HG03432 (cell line): ENCODE results near the gene CSNK1A1L.

Experiments used
- ATAC-seq: cut with Tn5 transposase; IDR thresholded peaks from one replicate; pipeline ENCODE4 v1.9.1; 2021; ENCODE audit warnings: mild to moderate bottlenecking, moderate library complexity; ENCODE audit not compliant: unreplicated experiment

CSNK1A1L gene

DNA sequence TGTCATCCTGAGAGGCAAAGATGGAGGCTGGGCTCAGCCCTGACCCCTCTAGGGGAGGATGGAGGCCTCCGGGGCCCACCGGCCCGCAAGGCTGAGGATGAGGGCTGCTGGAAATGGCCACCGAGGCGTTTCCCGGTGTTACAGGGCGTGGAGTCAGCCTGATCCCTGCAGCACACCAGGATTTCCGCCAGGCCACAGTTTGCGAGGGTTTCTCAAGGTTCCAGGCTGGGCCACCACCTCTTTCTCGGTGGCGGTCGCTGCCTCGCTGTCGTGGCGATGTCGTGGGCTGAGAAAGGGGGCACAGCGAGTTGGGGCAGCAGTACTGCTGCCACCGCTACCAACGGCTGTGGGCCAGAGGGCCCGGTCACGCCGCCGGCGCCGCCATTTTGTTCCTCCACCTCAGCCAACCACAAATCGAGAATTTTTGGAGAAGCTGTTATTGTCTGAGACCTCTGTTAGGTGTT lies at the start of gene CSNK1A1L:
CSNK1A1L (minus strand) TSS at position 414 of the 464 bp plus-strand sequence; CDS start at position 6, 408 bp downstream.
- ATAC-seq = no peak

DNA sequence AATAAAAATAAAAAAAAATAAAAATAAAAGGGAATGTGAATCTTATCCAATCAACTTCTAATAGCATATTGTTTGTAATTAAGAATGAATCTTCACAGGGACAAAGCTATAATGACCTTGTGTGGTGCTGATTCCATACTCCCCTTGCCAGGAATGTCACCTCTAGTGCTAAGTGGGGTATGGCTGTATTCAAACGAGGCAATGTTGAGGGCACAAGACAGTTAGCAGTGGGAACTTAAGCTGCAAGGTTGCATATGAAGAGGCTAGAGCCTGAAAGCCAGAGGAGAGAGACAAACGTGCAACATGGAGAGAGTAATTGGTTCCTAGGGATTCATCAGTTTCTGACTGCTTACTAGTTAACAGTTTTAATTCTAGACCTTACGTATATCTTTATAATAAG lies 43.9 kb upstream of the CSNK1A1L start:
- no peak for ATAC-seq

DNA sequence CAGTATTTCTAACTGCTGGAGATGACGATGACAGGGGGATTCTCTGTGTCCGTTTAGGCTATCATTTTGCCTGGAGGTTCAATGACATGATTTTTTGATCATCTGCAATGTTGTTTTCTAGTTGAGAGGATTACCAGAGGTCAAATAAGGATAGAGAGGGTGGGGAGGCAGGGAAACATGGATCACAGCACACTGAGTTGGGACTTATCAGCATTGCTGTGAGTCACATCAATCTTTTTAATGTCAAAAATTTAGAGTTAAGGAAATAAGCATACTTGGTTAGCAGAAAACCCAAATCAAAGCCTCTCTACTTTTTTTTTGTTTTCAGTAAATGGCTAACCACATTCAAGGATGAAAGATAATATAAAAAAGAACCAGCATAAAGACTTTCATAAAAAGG lies 43.0 kb upstream of the CSNK1A1L start:
- ATAC-seq = no peak

DNA sequence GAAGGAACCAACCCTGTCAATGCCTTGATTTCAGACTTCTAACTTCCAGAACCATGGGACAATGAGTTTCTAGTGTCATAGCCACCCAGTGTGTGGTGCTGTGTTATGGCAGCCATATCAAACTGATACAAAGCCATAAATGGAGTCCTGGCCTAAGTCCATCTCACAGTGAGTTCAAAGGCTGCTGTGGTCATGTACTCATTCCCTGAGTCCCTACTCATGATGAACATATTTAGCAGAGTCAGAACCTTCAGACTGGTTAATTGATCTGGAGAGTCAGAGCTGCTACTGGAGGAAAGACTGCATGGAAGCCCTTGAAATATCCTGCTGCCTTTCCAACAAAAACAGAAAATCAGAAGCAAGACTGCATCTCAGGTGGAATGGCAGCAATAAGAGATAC lies 39.2 kb upstream of the CSNK1A1L start:
- ATAC-seq = no peak

DNA sequence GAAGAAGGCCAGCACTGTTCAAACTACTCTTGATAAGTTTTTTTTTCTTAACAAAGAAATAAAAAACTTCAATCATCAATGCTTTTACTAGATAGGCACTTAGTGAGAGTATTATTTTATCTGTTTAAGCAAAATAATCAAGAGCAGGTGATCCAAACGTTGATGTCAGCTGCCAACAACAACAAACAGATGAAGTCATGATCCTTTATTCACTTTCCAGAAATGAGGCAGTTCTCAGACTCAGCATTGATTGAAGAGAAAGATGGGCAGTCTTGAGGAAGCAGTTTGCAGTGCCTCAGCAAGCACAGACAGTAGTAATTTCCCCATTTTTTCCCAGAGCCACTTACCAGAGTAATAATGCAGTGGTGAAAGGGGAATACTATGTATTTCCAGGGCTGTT lies 38.4 kb upstream of the CSNK1A1L start:
- no peak for ATAC-seq

DNA sequence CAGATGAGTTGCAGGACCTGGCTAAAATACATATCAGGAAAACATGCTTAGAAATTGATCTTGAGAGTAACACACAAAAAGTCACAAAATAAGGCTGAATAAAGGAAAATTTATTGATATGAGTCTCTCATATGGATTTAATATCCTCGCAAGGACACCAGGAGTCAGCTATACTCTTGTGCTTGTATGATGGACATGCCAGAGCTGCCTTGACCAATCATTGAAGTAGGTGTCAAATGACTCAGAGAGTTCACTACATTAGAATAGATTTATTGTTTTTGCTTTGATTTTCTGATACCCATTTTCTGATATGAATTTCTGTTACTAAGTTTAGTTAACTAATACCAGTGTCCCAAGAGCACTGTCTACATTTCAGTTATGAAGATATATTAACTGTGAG lies 37.4 kb upstream of the CSNK1A1L start:
- ATAC-seq = no peak

DNA sequence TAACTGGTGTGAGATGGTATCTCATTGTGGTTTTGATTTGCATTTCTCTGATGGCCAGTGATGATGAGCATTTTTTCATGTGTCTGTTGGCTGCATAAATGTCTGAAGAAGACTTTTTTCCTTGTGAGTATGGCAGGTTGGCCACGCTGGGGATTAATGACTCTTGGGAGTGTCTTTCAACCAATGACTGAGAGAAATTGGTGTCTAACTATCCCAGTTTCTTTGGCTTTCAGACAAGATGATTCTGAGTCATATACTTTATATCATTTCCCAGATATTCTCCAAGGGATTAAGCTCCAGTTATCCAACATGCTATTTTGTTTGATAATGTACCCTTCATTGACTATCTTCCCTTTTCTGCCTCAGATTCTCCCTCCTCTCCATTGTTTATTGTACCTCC lies 35.5 kb upstream of the CSNK1A1L start:
- no peak for ATAC-seq

DNA sequence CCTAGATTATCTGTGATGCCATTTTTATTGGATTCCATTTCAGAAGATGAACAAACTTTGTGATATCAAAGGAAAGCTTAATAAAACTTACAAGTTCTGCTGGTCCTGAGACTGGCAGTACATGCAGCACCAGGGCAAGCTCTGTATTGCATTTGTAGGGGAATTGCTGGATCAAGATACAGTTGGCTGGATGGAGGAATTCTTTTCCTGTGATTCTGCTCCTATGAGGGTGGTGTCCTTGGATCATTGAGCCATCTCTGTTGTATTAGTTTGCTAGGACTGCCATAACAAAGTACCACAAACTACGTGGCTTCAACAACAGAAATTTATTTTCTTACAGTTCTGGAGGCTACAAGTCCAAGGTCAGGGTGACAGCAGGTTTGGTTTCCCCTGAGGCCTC lies 33.9 kb upstream of the CSNK1A1L start:
- no peak for ATAC-seq

DNA sequence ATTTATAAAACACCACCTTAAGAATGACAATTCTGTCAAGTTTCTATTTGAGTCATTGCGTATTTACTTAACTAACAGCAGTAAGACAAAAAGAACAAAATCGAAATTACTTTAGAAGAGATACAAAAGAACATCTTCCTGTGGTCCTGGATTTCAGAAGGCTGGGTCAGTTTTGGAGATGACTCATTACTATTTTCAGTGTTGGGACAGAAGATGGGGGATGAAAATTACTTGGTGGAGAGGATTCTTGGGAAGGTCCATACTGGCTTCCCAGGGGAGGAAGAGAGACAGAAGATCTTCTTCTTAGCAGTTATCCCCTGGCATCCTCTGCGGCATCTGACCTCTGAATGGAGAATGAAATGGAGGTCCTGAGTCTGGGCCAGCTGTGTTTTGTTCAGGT lies 33.5 kb upstream of the CSNK1A1L start:
- ATAC-seq = no peak

DNA sequence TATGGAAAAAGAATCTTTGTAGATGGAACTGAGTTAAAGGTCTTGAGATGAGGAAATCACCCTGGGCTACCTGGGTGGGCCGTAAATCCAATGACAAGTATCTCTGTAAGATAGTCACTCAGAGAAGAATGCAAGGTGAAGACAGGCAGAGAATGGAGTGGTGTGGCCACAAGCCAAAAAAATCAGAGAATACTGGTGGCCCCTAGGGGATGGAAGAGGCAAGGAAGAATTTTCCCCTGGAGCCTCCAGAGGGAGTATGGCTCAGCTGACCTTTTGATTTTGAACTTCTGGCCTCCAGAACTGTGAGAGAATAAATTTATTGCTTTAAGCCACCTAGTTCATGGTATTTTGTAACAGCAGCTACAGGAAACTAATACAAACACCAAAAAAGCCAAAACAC lies 32.7 kb upstream of the CSNK1A1L start:
- ATAC-seq = no peak

DNA sequence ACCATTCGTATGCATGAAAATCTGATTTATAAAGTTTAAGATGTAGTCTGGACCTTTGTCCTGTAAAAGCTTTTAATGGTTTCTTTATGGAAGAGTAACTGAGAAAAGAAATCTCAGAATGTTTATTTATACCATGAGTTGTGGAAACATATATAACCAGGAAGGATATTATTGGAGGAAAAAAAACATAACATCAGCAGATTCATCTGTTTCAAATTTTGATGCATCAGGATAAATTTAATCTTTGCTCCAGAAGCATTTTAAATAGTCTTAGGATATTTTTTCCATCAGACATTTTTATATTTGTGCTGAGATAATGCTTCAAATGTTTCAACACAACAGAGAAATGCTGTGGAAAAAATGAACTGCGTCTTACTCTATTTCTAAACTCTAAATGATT lies 31.2 kb upstream of the CSNK1A1L start:
- ATAC-seq = no peak

DNA sequence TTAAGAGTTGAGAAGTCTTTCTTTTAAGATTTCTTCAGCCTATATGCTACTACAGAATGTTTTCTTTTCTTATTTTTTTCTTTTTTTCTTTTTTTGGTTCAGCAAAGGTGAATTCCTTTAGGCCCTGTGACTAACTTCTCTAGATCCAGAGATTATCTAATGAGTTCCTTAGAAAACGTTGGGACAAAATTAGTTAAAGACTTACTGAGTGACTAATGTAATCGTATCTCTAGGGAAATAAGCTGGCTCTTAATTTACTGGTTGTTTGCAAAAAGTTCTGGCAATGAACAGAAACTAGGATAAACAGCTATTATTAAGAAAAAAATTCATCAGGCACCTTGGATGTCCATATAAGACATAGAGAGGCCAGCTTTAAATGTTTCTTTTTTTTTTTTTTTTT lies 30.7 kb upstream of the CSNK1A1L start:
- no peak for ATAC-seq

DNA sequence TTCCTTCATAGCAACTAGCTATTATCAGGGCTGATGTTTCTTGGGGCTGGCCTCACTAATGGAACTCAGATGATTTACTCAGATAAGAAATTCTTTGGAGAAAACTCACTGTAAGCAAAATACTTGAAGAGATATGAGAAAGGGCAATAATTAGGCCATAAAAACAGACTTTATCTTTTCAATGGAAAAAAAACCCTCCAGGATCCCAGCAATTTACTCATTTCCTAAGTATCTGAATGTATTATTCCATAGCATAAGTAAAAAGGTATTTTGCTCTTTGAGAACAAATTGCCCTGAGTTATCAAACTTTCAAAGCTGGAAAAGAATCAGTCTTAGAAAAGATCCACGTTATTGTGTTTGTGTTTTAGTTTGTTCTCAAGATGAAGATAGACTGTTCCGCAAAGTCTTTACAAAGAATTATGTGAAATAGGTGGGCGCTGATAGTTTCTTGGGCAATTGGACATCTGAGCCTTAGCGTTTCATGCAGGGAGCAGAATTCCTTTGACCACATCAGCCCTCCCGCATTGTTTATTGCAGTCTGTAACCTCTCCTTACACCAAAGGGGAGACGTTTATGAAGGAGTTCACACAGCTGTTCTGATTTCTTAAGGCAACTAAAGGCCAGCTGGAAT lies 29.1 kb upstream of the CSNK1A1L start:
- ATAC-seq = no peak

DNA sequence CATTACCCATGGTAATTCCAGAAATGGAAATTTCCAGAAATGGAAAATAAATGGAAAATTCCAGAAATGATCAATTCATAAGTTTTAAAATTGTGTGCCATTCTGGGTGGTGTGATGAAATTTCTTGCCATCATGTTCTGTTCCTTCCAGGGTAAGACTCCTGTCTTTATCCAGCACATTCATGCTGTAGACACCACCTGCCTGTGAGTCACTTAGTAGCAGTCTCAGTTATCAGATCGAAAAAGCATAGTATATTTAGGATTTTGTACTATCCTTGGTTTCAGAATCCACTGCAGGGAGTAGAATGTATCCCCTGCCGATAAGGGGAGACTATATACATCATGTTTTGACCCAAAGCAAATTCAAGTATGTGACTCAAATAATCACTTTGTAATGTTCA lies 26.7 kb upstream of the CSNK1A1L start:
- ATAC-seq = no peak

DNA sequence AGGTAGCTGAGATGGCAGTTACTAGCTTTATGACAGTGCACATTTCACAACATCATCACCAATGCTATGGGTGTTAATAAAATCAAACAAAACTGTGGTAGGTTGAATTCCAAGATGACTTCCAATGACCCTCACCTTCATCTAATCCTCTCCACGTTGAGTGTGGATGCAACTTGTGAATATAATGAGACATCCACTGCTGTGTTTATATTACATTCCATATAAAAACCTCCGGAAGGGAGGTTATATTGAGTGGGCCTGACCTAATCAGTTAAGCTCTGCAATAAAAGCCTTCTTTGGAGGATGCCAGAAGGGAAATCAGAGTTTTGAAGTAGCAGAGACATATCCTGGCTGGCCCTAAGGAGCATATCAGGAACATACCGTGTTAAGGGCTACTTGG lies 25.6 kb upstream of the CSNK1A1L start:
- no peak for ATAC-seq

DNA sequence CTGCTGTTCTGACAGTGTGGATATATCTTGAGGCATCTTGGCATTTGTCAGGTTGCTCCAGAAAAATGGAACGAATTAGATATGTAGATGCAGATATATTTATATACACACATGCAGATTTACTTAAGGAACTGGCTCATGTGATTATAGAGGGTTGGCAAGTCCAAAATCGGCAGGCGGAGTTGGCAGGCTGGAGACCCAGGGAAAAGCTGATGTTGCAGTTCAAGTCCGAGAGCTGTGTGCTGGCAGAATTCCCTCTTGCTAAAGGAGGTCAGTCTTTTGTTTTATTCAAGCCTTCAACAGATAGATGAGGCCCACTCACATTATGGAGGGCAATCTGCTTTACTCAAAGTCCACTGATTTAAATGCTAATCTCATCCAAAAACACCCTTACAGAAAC lies 24.4 kb upstream of the CSNK1A1L start:
- no peak for ATAC-seq

DNA sequence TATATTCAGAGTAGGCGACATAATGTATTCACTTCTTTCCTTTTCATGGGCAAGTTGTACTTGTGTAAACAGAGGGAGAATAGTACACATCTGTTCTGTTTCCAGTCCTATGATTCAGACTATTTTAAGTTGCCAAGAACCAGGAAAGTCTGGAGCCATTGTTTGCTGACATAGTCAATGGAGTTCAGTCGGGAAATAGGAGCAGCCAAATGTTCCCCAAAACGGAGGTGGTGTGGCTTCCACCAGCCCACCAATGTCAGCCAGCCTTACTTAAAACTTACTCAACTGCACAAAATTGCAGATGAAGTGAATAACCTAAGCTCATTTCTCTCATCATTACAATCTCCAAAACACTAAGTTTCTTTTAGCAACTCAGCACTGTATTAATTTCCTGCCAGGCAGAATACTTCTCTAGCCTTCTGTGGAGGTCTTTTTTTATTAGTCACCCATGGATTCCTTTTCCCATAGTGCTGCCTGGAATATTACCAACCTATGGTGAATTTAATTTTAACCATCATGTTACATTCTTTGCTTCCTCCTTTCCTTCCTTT lies 22.3 kb upstream of the CSNK1A1L start:
- ATAC-seq = no peak

DNA sequence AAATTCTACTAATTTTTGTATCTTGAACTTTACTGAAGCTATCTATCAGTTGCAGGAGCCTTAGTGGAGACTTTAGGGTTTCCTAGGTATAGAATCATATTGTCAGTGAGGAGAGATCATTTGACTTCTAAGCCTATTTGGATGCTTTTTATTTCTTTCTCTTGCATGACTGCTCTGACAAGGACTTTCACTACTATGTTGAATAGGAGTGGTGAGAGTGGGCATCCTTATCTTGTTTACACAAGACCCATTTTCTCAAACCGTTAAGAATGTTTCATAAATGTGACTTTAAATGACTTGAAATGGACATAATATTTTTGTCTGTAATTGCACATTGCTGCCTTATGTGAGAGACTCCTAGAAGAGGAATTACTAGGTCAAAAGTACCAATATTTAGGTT lies 17.9 kb upstream of the CSNK1A1L start:
- no peak for ATAC-seq

DNA sequence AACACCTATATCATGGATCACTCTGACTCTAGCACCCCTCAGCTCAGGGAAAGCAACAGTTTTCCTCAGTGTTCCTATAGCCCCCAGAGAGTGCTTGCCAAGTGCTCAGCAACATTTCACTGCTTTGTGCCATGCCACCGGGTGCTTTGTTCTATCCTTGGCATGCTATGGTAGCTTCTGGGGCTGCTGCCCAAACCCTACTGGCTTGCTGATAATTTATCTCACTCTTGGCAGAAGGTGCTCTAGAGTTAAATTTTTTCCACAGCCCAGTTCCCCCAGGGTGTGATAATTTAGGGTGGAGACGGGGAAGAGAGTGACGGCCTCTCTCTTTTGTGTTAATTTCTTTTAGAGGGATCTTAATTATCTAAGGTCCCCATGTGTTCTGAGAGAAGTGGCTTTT lies 12.6 kb upstream of the CSNK1A1L start:
- ATAC-seq = no peak

DNA sequence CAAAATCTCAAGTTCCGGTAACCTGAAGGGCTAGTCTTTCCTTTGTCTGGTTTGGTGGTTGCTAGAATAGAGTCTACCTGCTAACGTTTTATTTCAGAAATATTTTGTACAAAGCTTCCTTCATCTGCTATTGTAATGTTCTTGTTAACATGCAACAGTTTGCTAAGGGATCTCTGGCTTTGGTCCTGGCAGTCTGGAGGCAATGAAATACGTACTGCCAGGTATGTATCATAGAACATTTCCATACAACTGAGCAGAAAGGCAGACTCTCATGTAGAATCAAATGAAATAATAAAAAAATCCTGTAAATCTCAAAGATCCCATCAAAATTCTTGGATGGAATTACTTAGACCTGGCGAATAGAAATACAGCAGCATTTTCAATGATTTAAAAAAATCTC lies 8.8 kb upstream of the CSNK1A1L start:
- no peak for ATAC-seq

DNA sequence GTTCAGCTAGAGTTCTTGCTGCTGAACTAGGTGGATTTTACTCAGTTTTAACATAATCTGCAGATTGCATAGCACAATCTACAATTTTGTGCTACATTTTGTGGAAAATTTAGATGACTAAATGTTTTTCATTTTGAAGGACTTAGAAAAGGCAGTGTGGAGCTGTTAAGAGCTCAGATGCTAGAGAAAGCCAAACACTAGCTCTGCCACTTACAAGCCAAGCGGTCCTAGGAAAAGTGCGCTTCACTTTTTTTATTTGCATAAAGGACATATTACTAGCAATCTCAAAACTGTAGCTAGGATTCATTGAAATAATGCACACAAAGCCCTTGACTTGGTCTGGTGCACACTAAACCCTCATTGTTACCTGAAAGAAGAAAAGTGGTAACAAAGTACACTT lies 8.1 kb upstream of the CSNK1A1L start:
- no peak for ATAC-seq

DNA sequence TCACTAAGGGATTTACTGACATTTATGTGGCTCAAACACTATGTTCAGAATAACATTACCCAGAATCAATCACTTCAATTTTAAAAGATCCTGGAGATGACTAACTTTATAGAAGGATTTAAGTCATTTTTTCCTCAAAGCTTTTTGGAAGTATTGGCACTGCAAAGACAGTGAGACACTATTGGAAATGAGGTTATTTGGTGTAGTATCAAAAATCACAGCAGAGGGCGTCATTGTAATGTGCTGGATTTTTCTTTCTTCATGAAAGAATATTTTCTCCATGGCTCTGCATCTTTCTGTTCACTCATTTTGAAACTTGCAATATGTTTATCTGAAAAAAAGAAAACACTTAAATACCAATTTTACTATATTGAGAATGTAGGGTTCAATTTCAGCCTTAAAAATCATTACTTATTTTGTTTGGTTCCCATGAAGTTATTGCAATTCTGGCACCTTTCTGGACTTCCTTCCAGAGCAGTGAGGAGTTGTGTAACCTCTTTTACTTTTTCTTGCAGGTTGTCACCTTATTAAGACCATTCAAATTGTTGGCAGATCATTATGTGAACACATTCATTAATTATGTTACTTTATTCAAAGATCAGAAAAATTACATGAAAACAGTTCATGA lies 3.7 kb upstream of the CSNK1A1L start:
- ATAC-seq = no peak

DNA sequence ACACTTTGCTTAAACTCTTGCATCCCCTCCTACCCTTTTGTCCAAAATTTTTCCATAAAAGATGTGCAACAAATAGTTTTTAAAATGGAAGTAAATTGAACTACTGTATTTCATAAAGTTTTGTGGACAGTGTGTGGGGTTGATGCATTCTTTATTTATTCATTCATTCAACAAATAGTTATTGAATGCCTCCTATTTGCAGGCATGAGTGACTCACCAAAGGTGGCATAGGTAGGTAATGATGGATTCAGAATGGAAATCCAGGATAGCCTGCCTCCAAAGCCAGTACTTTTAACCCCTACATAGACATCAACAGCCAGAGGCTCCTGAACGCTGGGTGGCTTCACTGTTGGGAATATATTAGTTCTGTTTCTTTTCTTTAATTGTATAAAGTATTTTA lies 2.4 kb upstream of the CSNK1A1L start:
- ATAC-seq = no peak
